ENCODE results near the gene SLC6A11.

The SLC6A11 gene

GRCh38 chr3:10816019-10816862 lies at the start of gene SLC6A11:
Gene SLC6A11, plus strand, starts transcription at chr3:10816228. Its CDS starts 38 bp downstream, at chr3:10816266.
- peak in 1 of 2 experiments; percentile 42 for DNase-seq

- DNase-seq, result no peak
These were observed 47.2 kb upstream of the SLC6A11 start for GRCh38 chr3:10768708-10769394.

DNA sequence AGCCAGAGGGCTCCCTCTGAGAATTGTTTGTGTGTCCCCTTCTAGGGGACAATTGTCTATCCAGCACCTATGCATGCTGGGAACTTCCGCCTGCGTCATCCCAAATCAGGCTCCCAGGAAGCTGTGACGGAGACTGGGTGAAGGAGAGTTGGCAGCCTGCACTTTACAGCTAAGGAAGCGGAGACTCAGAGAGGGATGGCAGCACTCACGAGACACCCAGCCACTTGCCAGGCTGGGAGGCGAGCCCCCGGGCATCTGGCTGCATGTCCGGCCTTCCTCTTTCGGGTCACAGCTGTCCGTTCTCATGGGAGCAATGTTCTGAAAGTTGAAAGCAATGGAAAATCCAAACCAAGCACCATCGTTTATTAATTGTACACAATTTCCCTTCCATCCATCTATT lies 45.5 kb upstream of the SLC6A11 start:
- DNase-seq, result no peak

DNA sequence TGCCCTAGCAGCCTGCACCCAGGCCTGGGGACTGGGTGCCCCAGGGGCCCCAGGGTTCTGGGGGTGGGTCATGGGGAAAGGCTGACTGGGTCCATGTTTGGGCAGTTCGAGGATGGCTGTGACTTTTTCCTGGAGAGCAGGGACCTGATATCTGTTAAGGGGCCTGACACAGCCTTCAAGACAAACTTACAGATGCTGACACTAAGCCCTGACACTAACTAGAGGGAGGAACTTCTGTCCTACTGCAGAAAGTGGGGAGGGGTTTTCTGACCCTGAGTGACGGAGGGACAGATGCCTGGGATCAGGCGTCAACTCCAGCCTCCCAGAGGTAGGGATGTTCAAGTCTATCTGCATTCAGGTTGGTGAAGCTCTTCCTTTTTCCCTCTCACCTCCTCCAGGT lies 45.0 kb upstream of the SLC6A11 start:
- no peak for DNase-seq

DNA sequence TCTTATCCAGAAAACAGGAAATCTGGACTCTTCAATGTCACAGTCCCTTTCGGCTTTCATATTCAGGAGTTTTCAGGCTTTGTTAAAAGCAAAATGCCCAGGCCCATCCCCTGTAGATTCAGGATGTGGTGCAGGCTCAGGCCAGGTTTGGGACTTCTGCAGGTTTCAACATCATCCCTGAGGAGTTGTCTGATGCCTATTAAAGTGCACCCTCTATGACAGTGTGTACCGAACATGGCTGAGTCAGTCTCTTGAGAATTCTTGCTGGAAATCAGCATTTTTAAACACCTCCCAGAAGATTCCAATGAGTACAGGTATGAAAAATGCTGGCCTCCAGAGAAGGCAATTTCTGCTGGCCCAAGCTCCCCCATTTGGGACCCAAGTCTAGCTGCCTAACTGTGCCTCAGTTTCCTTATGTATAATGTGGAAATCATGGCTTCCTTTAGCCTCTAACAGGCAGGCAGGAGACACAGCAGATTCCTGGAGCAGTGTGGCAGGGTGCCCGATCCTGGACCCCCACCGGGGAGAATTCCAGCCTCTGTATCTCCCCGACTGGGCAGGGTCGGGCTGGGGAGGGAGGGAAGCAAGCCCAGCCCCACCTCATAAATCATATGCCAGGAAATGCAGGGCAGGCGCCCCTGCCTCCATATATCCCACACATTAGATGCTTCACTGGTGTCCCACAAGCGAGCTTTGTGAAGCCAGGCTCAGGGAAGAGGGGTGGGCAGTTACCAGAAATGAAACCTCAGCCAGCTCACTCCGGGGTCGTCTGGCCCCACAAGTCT lies 44.4 kb upstream of the SLC6A11 start:
- DNase-seq, result no peak

DNA sequence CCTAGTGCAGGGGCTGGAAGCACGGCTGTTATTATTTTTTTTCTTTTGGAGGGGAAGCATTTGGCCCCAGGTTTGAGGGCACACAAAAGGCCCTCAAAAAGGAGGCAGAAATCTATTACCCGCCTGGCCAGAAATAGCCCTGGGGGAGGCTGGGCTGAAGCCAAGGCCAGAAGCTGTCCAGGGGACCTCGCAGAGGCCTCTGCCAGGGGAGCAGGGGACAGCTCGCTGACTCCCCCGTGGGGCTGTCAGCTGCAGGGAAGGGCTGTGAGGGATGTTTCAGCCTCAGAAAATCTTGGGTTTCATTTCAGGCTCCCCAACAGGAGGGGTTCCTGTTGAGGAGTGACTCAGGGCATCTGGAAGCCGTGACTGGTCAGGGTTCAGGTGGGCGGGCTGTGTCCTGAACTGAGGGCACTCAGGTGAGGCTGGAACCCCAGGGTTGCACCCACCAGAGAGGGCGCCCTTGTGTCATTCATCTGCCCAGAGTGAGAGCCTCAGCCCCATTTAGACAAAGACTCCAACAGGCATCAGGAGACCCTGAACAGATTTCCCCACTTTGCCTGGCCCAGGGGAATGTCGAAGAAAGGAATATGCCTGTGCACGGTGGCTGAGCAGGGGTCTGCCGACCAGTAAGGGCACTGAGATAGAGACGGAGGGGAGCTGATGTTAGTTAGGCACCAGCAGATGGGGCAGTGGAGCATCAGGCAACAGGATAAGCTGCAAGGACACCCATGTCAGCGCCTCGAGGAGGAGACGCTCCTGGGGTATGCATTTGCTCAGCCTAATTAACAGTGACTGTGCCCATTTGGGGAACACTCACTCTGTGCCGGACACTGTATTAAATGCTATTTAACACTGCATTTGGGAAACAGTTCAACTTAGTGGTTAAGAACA lies 43.5 kb upstream of the SLC6A11 start:
- DNase-seq, result no peak

- DNase-seq, result no peak
These were observed 41.8 kb upstream of the SLC6A11 start for GRCh38 chr3:10774129-10774670.

GRCh38 chr3:10774825-10775224 lies 41.2 kb upstream of the SLC6A11 start:
- DNase-seq, result no peak

GRCh38 chr3:10775259-10775658 lies 40.8 kb upstream of the SLC6A11 start:
- no peak for DNase-seq

GRCh38 chr3:10775828-10776227 lies 40.2 kb upstream of the SLC6A11 start:
- no peak for DNase-seq

GRCh38 chr3:10777627-10778026 lies 38.4 kb upstream of the SLC6A11 start:
- no peak for DNase-seq

- no peak for DNase-seq
These were observed 37.3 kb upstream of the SLC6A11 start for GRCh38 chr3:10778492-10779292.

DNA sequence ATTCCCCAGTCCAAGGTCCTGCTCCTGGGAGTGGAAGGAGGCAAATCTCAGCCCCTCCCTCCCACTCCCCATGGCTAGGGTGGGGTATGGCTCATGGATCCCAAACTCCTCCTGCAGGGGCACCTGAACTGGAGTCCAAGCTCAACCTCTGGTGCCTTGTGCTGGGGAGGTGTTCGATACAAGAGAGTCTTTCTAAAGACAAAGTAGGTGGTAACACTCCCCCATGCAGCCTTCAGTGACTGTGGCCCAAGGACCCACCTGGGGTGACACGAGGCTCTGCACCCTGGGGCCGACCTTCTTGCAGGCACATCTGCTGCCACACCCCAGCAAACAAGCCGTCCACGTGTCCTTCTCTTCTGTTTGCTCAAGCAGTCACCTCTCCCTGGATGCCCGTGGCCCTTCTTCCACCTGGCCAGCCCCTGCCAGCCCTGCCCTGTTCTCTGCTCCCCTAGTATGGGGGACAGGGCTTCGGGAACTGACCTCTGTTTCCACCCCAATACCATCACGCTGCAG lies 36.7 kb upstream of the SLC6A11 start:
- DNase-seq, result no peak

DNA sequence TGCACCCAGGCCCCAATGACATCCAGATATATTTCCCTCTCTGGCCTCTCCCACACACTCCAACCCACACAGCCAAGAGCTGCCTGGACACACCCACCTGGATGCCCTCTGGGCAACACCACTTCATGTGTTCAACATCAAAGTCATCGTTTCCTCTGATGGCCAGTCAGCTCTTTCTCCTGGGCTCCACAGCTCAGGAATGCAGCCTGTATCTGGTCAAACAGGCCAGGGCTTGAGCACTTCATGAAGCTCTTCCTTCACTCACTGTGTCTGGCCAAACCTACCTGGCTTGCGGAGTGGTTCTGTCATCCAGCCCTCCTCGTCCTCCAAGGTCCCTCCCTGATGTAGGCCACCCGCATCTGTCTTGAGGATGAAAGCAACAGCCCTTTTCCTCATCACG lies 35.8 kb upstream of the SLC6A11 start:
- DNase-seq, result no peak

- DNase-seq, result no peak
These were observed 35.1 kb upstream of the SLC6A11 start for GRCh38 chr3:10780922-10781321.

DNA sequence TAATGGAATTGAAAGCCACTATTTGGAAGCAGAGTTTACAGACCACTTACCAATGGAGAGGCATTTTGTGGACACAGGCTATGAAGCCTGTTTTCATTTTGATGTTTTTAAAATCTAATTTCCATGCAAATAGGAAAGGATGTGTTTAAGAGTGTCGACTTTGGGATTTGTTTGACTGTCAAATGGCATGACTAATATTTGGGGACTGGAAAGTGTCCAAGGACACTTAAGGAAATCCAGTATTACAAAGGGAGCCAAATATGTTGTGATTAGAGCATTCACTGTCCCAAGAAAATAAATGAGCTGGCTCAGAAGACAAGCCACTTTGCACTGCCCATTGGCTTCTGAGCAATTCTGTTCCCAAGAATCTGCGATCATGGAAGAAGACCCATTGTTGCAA lies 34.0 kb upstream of the SLC6A11 start:
- DNase-seq, result no peak

- DNase-seq, result peak in 1 of 2 experiments; percentile 16
These were observed 32.4 kb upstream of the SLC6A11 start for GRCh38 chr3:10783360-10784351.

DNA sequence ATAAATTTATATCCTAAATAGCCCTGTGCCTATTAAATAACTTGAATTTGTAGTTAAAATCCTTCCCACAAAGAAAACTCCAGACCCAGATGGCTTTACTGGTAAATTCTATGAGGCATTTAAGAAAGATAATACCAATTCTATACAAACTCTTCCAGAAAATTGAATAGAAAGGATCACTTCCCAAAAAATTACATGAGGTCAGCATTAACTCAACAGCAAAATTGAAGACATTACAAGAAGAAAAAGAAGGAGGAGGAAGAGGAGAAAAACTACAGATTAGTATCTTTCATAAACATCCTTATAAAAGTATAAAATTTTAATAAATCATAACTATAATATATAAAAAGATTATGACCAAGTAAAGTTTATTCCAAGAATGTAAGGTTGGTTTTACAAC lies 29.4 kb upstream of the SLC6A11 start:
- no peak for DNase-seq

DNA sequence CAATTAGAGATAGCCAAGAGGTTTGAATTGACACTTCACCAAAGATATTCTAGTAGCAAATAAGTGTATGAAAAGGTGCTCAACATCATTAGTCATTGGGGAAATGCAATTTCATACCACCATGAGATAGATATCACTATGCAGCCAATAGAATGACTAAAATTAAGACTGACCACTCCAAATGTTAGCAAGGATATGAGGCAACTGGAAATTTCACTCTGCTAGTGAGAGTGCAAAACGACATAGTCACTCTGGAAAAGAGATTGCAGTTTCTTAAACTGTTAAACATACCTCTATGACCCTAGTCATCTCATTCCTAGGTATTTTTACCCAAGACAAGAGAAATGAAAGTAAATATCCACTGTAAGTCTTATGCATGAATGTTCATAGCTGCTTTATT lies 27.6 kb upstream of the SLC6A11 start:
- no peak for DNase-seq

GRCh38 chr3:10790713-10791112 lies 25.3 kb upstream of the SLC6A11 start:
- no peak for DNase-seq
